GM21390 (cell line): ENCODE results near the gene HTR6.

Experiments
- ATAC-seq: cut with Tn5 transposase; IDR thresholded peaks from one replicate; pipeline ENCODE4 v1.9.1; 2021; ENCODE audit not compliant: unreplicated experiment

Gene HTR6

DNA sequence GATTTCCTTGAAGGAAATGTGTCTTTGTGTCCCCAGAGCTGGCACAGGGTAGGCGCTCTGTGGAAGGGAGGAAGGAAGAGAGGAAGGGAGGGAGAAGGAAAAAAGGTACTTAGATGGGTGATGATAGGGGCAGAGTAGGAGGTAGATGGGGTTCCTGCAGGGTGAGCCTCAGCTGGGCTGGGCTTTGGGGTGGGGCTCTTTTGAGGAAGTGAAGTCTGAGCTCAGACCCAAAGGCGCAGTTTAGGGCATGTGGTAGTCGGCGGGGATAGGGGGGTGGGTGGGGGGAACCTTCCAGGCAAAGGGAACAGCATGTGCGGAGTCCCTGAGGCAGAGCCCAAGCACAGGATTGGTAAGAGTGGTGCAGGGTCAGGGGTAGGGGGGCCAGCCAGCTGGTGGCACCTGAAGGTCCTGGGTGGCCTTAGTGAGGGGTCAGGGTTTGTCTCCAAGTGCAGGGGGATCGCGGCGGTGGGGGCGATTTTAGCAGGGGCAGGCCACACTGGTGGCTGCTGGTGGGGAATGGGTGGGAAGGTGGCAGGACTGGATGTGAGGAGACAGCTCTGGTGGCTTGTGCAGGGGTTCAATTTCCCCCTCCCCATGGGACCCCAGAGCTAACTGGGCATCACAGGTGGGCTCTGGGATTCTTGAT, 8.4 kb upstream of the HTR6 start:
- no peak for ATAC-seq

DNA sequence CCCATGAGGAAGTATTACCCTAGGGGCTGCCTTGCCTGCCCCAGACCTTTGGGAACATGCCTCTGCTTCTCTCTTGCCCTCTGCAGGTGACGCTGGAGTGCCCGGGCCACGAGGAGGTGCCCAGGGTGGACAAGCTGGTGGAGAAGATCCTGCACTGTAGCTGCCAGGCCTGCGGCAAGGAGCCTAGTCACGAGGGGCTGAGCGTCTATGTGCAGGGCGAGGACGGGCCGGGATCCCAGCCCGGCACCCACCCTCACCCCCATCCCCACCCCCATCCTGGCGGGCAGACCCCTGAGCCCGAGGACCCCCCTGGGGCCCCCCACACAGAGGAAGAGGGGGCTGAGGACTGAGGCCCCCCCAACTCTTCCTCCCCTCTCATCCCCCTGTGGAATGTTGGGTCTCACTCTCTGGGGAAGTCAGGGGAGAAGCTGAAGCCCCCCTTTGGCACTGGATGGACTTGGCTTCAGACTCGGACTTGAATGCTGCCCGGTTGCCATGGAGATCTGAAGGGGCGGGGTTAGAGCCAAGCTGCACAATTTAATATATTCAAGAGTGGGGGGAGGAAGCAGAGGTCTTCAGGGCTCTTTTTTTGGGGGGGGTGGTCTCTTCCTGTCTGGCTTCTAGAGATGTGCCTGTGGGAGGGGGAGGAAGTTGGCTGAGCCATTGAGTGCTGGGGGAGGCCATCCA, 7.8 kb upstream of the HTR6 start:
- no peak for ATAC-seq

DNA sequence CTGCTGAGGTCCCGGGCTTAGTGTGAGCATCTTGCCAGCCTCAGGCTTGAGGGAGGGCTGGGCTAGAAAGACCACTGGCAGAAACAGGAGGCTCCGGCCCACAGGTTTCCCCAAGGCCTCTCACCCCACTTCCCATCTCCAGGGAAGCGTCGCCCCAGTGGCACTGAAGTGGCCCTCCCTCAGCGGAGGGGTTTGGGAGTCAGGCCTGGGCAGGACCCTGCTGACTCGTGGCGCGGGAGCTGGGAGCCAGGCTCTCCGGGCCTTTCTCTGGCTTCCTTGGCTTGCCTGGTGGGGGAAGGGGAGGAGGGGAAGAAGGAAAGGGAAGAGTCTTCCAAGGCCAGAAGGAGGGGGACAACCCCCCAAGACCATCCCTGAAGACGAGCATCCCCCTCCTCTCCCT, 7.2 kb upstream of the HTR6 start:
- ATAC-seq: no peak

DNA sequence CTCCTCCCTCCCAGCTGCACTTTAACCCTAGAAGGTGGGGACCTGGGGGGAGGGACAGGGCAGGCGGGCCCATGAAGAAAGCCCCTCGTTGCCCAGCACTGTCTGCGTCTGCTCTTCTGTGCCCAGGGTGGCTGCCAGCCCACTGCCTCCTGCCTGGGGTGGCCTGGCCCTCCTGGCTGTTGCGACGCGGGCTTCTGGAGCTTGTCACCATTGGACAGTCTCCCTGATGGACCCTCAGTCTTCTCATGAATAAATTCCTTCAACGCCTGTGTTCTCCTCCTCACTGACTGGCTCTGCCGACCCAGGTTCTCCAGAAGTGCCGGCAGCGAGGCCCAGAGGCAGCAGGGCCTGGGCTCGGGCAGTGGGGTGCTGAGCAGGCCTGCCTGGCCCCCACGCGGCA, 6.5 kb upstream of the HTR6 start:
- no peak for ATAC-seq

DNA sequence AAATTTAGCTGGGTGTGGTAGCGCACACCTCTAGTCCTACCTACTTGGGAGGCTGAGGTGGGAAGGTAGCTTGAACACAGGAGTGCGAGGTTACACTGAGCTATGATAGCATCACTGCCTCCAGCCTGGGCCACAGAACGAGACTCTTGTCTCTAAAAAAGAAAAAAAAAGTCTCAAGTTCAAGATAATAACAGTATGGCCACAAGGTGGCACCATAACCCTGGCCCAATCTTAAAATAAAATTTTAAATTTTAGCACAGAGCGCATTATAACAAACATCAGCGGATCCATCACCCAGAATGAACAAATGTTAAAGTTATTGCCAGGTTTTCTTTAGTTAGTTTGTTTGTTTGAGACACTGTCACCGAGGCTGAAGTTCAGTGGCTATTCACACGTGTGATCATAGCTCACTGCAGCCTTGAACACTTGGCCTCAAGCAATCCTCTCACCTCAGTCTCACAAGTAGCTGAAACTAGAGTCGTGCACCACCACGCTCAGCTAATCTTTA, 2.9 kb upstream of the HTR6 start:
- ATAC-seq: no peak

DNA sequence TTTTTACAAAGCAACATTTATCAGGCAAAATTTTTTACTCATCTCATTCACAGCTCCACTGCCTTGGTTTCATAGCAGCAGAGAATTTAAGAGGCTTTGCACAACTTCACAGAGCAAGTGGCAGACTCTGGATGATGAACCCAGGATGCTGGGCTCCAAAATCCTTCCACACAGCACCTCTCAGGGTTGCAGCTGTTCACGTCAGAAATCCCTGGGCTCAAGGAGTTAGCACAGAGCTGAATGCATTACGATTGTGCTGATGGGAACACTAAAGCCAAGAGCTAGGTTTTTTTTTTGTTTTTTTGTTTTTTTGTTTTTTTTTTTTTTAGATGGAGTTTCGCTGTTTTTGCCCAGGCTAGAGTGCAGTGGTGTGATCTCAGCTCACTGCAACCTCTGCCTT, 2.4 kb upstream of the HTR6 start:
- no peak for ATAC-seq

DNA sequence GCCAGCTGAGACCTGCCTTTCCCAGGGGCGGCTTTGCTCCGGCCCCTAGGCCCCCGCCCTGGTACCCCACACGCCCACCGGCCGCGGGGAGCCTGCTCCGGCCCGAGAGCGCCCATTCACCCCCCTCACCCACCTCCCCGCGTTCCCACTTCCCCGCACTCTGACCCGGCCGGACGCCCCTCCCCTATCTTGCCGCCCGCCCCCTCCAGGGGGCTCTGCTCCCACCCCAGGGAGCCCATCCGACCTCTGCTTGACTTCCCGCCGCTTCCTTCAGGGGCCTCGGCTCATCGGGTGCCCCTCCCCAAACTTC, 466 bp downstream of the HTR6 start:
- no peak for ATAC-seq

DNA sequence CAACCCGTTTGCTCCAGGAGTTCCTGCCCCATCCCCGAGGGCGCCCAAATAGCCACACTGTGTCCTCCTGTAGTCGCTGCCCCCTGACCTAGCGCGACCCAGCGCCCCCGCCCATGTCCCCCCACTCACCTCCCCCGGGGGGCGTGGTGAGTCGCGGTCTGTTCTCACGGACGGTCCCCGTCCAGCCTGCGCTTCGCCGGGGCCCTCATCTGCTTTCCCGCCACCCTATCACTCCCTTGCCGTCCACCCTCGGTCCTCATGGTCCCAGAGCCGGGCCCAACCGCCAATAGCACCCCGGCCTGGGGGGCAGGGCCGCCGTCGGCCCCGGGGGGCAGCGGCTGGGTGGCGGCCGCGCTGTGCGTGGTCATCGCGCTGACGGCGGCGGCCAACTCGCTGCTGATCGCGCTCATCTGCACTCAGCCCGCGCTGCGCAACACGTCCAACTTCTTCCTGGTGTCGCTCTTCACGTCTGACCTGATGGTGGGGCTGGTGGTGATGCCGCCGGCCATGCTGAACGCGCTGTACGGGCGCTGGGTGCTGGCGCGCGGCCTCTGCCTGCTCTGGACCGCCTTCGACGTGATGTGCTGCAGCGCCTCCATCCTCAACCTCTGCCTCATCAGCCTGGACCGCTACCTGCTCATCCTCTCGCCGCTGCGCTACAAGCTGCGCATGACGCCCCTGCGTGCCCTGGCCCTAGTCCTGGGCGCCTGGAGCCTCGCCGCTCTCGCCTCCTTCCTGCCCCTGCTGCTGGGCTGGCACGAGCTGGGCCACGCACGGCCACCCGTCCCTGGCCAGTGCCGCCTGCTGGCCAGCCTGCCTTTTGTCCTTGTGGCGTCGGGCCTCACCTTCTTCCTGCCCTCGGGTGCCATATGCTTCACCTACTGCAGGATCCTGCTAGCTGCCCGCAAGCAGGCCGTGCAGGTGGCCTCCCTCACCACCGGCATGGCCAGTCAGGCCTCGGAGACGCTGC, 1.1 kb downstream of the HTR6 start:
- ATAC-seq: no peak

DNA sequence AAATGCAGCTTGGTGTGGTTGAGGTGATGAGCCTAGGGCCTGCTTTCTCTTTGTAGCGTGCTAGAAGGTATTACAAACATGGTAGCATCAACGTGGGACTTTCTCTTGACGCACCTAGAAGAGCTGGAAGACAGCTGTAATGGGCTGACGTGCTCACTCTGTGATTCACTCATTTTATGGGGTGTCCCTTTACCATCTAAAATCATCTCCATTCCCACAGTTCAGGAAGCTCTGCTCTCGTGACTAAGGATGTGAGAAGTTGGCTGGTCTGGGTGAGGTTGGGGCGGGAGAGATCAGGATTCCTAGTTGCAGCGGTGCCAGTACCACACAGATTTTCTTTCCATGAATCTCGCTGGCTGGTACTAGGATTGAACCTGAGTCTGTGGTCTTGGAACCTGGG, 4.2 kb downstream of the HTR6 start:
- ATAC-seq: no peak

DNA sequence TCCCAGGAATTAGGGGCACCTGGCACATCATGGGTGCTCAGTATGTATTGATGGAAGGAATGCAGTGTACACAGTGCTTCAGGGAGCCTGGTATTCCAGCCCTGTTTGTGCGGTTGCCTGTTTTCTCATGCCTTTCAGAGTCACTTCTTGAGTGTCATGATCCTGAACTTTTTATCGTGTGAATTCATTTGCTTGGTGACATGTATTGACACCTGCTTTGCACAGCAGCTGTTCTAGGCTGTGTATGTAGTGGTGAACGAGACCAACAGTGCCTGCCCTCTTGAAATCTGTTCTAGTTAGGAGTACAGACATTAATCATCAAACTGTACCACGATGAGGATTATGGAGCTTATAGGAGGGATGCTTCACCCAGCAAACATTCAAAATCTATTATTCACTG, 6.1 kb downstream of the HTR6 start:
- ATAC-seq: no peak

DNA sequence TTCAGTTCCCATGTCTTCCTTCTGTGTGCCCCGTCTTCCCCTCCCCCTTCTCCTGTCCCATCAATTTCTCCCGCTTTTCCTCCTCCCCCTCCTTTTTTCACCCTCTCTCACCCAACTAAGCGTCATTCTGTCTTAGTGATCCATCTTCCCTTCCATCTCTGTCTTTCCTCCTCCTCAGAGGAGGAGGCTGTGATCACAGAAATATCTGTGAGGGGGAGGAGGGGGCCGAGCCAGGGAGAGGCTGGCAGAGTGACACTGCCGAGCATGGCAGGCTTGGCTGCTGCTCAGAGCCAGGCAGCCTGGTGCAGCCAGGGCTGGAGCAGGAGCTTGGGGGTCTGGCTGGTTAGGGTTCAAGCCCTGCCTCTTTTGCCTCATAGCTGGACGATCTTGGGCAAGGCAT, 7.6 kb downstream of the HTR6 start:
- ATAC-seq: no peak

DNA sequence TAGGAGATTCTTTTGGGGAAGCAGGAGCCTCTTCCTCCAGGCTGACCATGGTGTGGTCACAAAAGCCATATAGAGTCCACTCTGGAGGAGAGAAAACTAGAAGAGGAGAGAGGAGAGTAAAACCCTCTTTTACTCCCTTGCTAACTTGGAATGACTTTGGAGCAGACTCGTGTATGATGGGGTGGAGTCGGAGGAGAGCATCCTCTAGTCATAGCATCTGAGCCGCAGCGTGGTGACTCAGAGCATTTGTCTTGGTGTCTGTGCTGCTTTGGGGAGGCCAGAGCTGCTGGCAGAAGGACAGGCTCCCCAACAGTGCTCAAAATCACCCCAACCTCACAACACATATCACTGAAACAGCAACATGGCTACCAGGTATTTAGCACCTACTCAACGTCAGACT, 11.1 kb downstream of the HTR6 start:
- no peak for ATAC-seq

DNA sequence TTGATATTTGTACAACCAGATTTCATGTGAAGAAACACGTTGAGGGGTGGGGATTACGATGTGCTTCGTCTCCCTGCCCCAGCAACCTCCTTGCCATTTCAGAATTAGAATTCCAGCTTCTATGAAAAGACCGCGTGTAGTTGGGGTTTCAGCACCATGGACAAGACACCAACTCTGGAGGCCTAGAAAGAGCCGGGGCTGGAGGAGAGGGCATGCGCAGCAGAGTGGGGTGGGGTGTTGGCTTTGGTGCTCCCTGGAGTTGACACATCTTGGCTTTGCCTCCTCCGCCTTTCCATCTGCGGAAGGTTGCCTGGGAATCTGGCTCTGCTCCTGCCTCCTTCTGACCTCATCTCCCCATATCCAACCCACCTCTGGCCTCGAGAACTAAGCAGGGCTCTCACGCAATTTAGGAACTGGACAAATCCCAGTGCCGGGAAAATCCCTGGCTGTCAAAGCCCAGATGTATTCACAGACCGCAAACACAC, 11.8 kb downstream of the HTR6 start:
- ATAC-seq: no peak

DNA sequence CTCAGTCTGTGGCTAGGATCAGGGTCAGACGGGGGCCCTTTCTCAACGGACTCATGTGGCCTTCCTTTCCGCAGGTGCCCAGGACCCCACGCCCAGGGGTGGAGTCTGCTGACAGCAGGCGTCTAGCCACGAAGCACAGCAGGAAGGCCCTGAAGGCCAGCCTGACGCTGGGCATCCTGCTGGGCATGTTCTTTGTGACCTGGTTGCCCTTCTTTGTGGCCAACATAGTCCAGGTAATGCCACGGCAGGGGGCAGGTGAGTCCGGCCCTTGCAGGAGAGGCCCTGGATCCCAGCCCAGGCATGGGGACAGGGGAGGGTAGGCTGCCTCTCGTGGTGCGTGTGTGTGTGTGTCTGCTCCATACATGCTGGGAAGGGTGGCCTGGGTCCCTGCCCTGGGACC, 13.8 kb downstream of the HTR6 start:
- ATAC-seq: no peak

DNA sequence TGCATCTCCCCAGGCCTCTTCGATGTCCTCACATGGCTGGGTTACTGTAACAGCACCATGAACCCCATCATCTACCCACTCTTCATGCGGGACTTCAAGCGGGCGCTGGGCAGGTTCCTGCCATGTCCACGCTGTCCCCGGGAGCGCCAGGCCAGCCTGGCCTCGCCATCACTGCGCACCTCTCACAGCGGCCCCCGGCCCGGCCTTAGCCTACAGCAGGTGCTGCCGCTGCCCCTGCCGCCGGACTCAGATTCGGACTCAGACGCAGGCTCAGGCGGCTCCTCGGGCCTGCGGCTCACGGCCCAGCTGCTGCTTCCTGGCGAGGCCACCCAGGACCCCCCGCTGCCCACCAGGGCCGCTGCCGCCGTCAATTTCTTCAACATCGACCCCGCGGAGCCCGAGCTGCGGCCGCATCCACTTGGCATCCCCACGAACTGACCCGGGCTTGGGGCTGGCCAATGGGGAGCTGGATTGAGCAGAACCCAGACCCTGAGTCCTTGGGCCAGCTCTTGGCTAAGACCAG, 14.3 kb downstream of the HTR6 start:
- no peak for ATAC-seq

DNA sequence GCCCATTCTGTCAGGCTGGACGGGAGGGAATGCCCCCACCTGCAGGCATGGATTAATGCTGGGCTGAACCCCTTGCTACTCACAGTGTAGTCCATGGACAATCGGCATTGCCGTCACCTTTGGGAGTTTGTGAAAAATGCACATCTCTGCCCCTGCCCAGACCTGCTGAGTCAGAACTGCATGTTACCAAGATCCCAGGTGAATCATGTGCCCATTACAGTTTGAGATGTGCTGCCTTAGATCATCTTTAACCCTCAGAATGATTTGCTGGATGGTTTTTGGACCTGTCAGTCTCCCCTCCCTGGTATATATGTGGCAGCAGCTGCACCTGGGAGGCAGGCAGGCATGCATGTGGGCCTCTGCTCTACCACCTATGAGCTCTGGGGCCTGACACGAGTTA, 15.0 kb downstream of the HTR6 start:
- ATAC-seq: no peak

DNA sequence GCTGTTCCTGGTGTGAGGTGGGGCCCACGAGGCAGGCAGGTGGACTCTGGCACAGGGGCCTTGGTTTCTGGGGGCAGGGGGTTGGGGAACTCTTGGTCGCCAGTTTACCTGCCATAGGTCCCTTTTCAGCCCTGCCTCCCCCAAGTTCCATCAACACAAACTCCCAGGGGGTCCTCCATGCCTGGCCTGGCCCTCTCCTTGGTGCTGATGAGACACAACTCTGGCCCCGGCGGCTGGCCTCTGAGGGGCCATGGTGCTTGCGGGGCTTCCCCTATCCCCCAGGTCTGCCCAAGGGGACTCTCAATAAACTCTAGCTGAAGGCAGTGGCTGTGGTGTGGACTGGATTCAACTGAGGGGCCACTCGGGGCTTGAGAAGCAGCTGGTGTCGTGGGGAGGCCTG, 16.0 kb downstream of the HTR6 start:
- ATAC-seq: no peak

DNA sequence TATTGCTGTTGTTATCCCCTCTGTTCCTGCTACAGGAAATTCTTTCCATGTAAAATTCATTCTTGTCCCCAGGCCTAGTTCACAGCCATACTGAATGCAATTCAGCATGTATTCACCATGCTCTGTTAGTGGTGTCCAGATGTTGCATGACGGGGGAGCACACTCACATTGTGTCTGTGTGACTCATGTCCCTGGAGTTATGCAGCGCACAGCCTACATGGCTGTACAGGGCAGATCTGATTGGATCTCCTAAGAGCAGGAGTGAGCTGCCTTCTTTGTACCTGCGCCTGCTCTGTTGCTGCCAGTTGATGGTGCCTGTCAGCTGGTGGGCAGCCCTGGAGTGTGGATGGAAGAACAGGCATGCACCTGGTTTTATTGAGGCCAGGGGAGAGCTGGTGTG, 17.6 kb downstream of the HTR6 start:
- no peak for ATAC-seq

DNA sequence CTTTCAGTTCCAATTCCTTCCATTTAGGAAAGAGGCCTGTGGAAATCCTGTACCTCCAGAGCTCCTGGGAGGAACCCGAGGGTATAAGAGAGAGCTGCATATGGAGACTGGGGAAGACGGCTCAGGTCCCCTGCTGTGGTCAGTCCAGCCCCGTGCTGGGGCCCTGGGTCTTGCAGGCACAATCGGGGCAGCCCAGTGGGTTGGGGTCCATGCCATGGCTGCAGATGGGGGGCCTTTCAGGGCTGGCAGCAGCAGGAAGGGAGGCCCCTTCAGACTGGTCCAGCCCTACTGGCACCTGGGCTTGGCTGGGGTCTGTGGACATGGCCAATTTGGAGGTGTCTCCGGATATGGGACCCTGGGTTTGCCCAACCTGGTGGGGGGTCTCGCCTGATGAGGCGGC, 18.2 kb downstream of the HTR6 start:
- no peak for ATAC-seq

DNA sequence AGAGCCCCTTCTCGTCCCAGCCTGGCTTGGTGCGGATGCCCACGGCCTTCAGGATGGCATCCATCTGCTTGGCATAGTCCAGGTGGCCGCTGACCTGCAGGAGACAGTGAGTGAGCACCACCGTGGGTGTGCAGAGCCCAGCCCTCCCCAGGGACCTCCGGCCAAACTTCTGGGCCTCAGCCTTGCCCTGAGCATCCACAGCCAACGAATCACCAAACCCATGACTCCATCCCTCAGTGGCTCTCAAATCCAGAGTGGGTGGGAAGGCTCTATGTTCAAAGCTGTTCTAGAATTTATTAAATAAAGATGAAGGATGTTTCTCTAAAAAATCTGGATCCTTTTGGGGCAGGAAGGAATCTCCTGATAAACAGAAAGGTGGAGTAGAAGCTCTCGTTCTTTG, 18.7 kb downstream of the HTR6 start:
- no peak for ATAC-seq

DNA sequence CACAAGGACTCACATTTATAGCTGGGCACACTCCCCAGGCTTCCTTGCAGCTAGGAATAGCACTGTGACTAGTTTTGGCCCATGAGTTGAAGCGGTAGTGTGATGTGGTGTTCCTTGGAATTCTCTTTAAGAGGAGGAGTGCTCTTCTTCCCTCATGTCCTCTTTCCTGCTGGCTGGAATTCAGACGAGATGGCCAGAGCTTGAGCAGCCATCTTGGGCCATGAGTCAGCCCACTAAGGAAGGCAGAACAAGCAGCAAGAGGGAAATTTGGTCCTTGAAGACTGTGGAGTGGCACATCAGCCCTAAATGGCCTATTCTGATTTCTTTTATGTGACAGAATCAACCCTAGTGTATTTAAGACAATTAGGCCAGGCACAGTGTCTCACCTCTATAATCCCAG, 20.0 kb downstream of the HTR6 start:
- ATAC-seq: no peak

DNA sequence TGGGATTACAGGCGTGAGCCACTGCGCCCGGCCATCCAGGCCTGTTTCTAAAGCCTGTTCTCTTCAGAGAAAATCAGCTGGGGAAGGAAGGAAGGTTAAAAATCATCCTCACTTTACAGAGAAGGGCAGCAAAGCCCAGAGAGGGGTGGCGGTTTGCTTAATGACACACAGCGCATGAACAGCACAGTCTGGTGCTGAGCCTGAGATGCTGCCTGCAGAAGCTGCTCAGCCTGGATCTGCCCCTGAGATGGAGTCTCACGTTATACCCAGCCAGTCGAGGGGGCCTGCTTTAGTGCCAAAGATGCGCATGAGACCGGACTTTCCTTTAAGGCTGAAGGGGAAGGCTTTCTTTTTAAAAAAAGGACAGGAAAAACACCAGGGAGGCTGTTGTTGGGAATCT, 21.3 kb downstream of the HTR6 start:
- no peak for ATAC-seq
